GM18502 (cell line): ENCODE measurements around the gene CHST11.

Source experiments
- ATAC-seq: cut with Tn5 transposase; IDR thresholded peaks from one replicate; pipeline ENCODE4 v1.9.1; 2021; ENCODE audit warnings: mild to moderate bottlenecking; ENCODE audit not compliant: unreplicated experiment, poor library complexity

CHST11 gene

GRCh38 chr12:104638218-104638850 lies 181.6 kb downstream of the CHST11 start:
- no peak for ATAC-seq

GRCh38 chr12:104638851-104639240 lies 182.1 kb downstream of the CHST11 start:
- no peak for ATAC-seq

GRCh38 chr12:104640956-104641355 lies 184.2 kb downstream of the CHST11 start:
- ATAC-seq = no peak

- ATAC-seq = peak; percentile 93
Measured at GRCh38 chr12:104641862-104642261, 185.1 kb downstream of the CHST11 start.

GRCh38 chr12:104643093-104643818 lies 186.5 kb downstream of the CHST11 start:
- no peak for ATAC-seq

- no peak for ATAC-seq
Measured at GRCh38 chr12:104643819-104644669, 187.3 kb downstream of the CHST11 start.

GRCh38 chr12:104648756-104649155 lies 192.0 kb downstream of the CHST11 start:
- ATAC-seq = no peak

- no peak for ATAC-seq
Measured at GRCh38 chr12:104649217-104649824, 192.6 kb downstream of the CHST11 start.

GRCh38 chr12:104649921-104650320 lies 193.2 kb downstream of the CHST11 start:
- no peak for ATAC-seq

GRCh38 chr12:104650541-104650940 lies 193.8 kb downstream of the CHST11 start:
- no peak for ATAC-seq

- no peak for ATAC-seq
Measured at GRCh38 chr12:104651811-104652210, 195.1 kb downstream of the CHST11 start.

GRCh38 chr12:104652358-104652757 lies 195.6 kb downstream of the CHST11 start:
- ATAC-seq = no peak

GRCh38 chr12:104652910-104653309 lies 196.2 kb downstream of the CHST11 start:
- no peak for ATAC-seq

GRCh38 chr12:104653730-104654664 lies 197.2 kb downstream of the CHST11 start:
- ATAC-seq = no peak

GRCh38 chr12:104654665-104655609 lies 198.2 kb downstream of the CHST11 start:
- no peak for ATAC-seq

GRCh38 chr12:104656383-104656782 lies 199.6 kb downstream of the CHST11 start:
- no peak for ATAC-seq

- ATAC-seq = no peak
Measured at GRCh38 chr12:104656921-104657320, 200.2 kb downstream of the CHST11 start.

- no peak for ATAC-seq
Measured at GRCh38 chr12:104657726-104658484, 201.2 kb downstream of the CHST11 start.
